ENCODE data around the gene C6orf89. TPM values are rescaled to one million over a fixed set of nuclear protein-coding genes. Genes with fewer than 3 reads are reported as not detected.

The C6orf89 gene
- total RNA-seq, 1 donor, result 25.8 TPM

- Histone ChIP-seq H3K9me3 (ENCODE audit: low read depth, low read length) (no peaks in the 10 kb centered on the region), H3K4me1 (ENCODE audit: insufficient read depth, low read length) (peaks cover under 1% of the 10 kb centered on the region), H3K4me3 (ENCODE audit: low read length) (no peak overlapping the region), H3K27me3 (ENCODE audit: insufficient read depth, low read length) (no peaks in the 10 kb centered on the region)
These were observed 31.9 kb downstream of the C6orf89 start for GRCh38 chr6:36917541-36918193.

GRCh38 chr6:36920049-36920448 is 34.3 kb downstream of the C6orf89 start:
- no peaks in the 10 kb centered on the region for H3K27me3 ChIP-seq (ENCODE audit: insufficient read depth, low read length)
- H3K4me3 ChIP-seq (ENCODE audit: low read length), result no peak overlapping the region
- H3K4me1 ChIP-seq (ENCODE audit: insufficient read depth, low read length), result no peaks in the 10 kb centered on the region
- H3K9me3 ChIP-seq (ENCODE audit: low read depth, low read length), result no peaks in the 10 kb centered on the region

GRCh38 chr6:36920546-36920945 is 34.8 kb downstream of the C6orf89 start:
- Histone ChIP-seq H3K4me1 (ENCODE audit: insufficient read depth, low read length) (no peaks in the 10 kb centered on the region), H3K4me3 (ENCODE audit: low read length) (no peak overlapping the region), H3K9me3 (ENCODE audit: low read depth, low read length) (no peaks in the 10 kb centered on the region), H3K27me3 (ENCODE audit: insufficient read depth, low read length) (no peaks in the 10 kb centered on the region)

GRCh38 chr6:36924131-36924530 is 38.4 kb downstream of the C6orf89 start:
- H3K9me3 ChIP-seq (ENCODE audit: low read depth, low read length), result no peaks in the 10 kb centered on the region
- no peaks in the 10 kb centered on the region for H3K4me1 ChIP-seq (ENCODE audit: insufficient read depth, low read length)
- no peak overlapping the region for H3K4me3 ChIP-seq (ENCODE audit: low read length)
- H3K27me3 ChIP-seq (ENCODE audit: insufficient read depth, low read length), result no peaks in the 10 kb centered on the region

DNA sequence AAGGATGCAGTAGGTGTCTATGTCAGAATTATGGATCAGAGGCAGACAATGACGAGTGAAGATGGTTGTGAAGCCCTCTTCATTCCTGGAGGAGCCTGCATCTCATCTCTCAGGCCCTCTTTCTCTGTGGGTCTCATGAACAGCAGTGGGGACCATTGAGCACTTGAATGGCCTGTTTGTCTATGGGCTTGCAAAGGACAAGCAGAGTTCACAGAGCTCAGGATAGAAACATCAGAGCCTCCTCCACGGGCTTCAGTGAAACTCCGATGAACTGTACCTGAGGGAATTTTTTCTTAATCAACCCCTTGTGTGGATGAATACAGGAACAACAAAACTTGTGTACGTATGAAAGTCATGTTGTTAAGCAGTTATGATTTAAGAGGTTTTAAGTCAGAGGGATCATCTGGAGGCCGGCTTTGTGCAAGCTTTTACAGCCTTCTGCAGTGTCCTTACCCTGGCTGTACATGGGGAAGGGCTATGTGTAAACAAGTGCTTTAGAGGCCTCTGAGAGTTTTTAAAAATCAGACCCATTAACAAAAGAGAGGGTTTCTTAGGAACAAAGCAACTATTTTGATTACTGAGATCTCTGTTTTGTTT is 39.1 kb downstream of the C6orf89 start:
- H3K4me1 ChIP-seq (ENCODE audit: insufficient read depth, low read length), result no peaks in the 10 kb centered on the region
- H3K27me3 ChIP-seq (ENCODE audit: insufficient read depth, low read length), result no peaks in the 10 kb centered on the region
- H3K4me3 ChIP-seq (ENCODE audit: low read length), result no peak overlapping the region
- H3K9me3 ChIP-seq (ENCODE audit: low read depth, low read length), result no peaks in the 10 kb centered on the region

DNA sequence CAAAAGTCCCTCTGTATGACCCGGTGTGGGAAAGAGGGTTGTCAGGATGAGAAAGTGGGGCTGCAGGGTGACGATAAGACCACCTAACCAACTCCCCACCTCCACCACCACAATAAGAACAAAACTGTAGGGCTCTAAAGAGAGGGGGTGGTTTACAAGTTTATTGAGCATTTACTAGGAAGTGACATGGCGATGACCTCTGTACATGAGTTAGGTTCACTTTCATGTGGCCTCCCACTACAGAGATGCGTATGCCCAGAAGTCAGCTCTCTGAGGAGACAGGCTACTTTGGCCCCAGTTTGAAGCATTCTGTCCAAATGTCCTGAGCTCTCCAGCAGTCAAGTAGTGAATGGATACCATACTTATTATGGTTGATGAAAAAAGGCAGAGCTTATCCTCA is 40.1 kb downstream of the C6orf89 start:
- Histone ChIP-seq H3K9me3 (ENCODE audit: low read depth, low read length) (no peaks in the 10 kb centered on the region), H3K27me3 (ENCODE audit: insufficient read depth, low read length) (no peaks in the 10 kb centered on the region), H3K4me3 (ENCODE audit: low read length) (no peak overlapping the region)

DNA sequence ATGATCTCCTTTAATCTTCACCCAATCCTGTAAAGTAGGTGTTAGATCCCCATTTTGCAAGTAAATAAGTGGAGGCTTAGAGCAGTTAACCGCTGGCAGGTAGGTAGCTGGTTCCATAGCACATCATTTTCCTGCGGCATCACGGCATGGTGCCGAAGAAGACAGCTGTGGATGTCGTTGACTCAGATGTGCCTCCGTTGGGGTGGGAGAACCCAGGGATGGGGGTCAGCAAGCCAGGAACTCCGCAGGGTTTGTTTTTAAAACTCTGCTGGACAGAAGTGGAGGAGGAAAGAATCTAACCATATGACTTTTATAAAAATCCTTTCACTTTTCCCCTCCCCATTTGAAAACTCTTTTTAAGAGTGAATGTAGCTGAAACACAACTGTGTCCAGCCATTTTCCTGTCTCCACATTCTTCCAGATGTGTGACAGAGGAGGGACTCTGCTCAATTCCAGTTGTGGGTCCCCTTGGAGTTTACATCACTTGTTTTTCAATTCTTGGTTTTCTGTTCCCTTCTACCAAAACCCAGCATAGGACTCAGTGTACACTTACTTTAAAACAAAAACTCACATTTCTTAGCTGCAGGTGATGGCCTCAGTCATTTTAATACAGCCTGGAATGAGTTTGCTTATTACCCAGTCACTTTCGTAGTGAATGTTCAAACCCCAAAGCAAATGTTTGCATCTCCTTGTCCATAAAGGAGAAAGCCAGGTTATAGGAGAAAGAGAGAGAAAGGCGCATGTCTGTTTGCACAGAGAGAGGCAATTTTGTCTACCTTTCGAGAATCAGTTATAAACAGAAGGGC is 41.2 kb downstream of the C6orf89 start:
- H3K4me1 ChIP-seq (ENCODE audit: insufficient read depth, low read length), result no peaks in the 10 kb centered on the region
- H3K27me3 ChIP-seq (ENCODE audit: insufficient read depth, low read length), result no peaks in the 10 kb centered on the region
- no peak overlapping the region for H3K4me3 ChIP-seq (ENCODE audit: low read length)
- no peaks in the 10 kb centered on the region for H3K9me3 ChIP-seq (ENCODE audit: low read depth, low read length)

More for the DNA sequence above, 40.1 kb downstream of the C6orf89 start:
- H3K4me1 ChIP-seq (ENCODE audit: insufficient read depth, low read length), result no peaks in the 10 kb centered on the region

- Histone ChIP-seq H3K9me3 (ENCODE audit: low read depth, low read length) (no peaks in the 10 kb centered on the region), H3K27me3 (ENCODE audit: insufficient read depth, low read length) (no peaks in the 10 kb centered on the region), H3K4me1 (ENCODE audit: insufficient read depth, low read length) (no peaks in the 10 kb centered on the region), H3K4me3 (ENCODE audit: low read length) (no peak overlapping the region)
These were observed 42.2 kb downstream of the C6orf89 start for GRCh38 chr6:36927691-36928546.

GRCh38 chr6:36928547-36928918 is 42.8 kb downstream of the C6orf89 start:
- no peaks in the 10 kb centered on the region for H3K4me1 ChIP-seq (ENCODE audit: insufficient read depth, low read length)
- H3K4me3 ChIP-seq (ENCODE audit: low read length), result no peak overlapping the region
- H3K27me3 ChIP-seq (ENCODE audit: insufficient read depth, low read length), result no peaks in the 10 kb centered on the region
- no peaks in the 10 kb centered on the region for H3K9me3 ChIP-seq (ENCODE audit: low read depth, low read length)

DNA sequence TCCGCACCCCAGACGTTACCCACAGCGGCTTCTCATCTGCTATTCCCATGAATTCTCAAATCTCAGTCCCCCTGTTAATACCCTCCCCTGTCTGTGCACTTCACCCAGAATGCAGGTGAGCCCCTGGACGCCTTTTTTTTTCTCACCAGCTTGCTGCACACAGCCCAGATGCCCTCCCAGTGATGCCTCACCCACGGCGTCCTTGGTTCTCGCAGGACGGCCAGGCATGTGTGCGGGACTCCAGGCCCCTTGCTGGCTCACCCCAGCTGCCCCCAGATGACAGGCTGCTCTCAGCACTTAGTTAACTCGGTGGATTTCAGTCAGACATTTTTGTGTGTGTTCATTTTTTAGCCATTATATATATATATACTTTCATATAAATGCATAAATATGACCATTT is 43.4 kb downstream of the C6orf89 start:
- Histone ChIP-seq H3K9me3 (ENCODE audit: low read depth, low read length) (no peaks in the 10 kb centered on the region), H3K4me3 (ENCODE audit: low read length) (no peak overlapping the region), H3K4me1 (ENCODE audit: insufficient read depth, low read length) (no peaks in the 10 kb centered on the region), H3K27me3 (ENCODE audit: insufficient read depth, low read length) (no peaks in the 10 kb centered on the region)

- Histone ChIP-seq H3K27me3 (ENCODE audit: insufficient read depth, low read length) (no peaks in the 10 kb centered on the region), H3K4me1 (ENCODE audit: insufficient read depth, low read length) (no peaks in the 10 kb centered on the region), H3K4me3 (ENCODE audit: low read length) (no peak overlapping the region), H3K9me3 (ENCODE audit: low read depth, low read length) (no peaks in the 10 kb centered on the region)
These were observed 43.9 kb downstream of the C6orf89 start for GRCh38 chr6:36929607-36930006.

- no peaks in the 10 kb centered on the region for H3K9me3 ChIP-seq (ENCODE audit: low read depth, low read length)
- H3K27me3 ChIP-seq (ENCODE audit: insufficient read depth, low read length), result no peaks in the 10 kb centered on the region
- no peaks in the 10 kb centered on the region for H3K4me1 ChIP-seq (ENCODE audit: insufficient read depth, low read length)
- no peak overlapping the region for H3K4me3 ChIP-seq (ENCODE audit: low read length)
These were observed 44.7 kb downstream of the C6orf89 start for GRCh38 chr6:36930483-36930882.

- no peaks in the 10 kb centered on the region for H3K27me3 ChIP-seq (ENCODE audit: insufficient read depth, low read length)
- H3K9me3 ChIP-seq (ENCODE audit: low read depth, low read length), result no peaks in the 10 kb centered on the region
- H3K4me1 ChIP-seq (ENCODE audit: insufficient read depth, low read length), result no peaks in the 10 kb centered on the region
- no peak overlapping the region for H3K4me3 ChIP-seq (ENCODE audit: low read length)
These were observed 47.4 kb downstream of the C6orf89 start for GRCh38 chr6:36933102-36933501.

GRCh38 chr6:36933519-36933918 is 47.8 kb downstream of the C6orf89 start:
- no peaks in the 10 kb centered on the region for H3K4me1 ChIP-seq (ENCODE audit: insufficient read depth, low read length)
- no peaks in the 10 kb centered on the region for H3K9me3 ChIP-seq (ENCODE audit: low read depth, low read length)
- no peaks in the 10 kb centered on the region for H3K27me3 ChIP-seq (ENCODE audit: insufficient read depth, low read length)
- H3K4me3 ChIP-seq (ENCODE audit: low read length), result no peak overlapping the region

DNA sequence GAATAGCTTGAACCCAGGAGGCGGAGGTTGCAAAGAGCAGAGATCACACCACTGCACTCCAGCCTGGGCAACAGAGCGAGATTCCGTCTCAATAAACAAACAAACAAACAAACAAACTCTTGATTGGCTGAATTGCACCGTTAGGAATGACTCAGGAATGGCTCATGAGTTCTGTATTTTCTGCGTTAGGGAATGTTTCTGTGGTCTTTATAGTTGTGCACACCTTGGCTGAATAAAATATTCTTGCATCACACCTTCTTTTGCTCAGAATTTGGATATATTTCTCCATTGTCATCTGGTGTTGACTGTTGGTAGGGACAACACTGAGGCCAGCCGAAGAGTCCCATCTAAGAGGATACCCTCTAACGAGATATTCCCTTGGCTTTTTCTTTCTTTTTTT is 49.1 kb downstream of the C6orf89 start:
- Histone ChIP-seq H3K4me1 (ENCODE audit: insufficient read depth, low read length) (no peaks in the 10 kb centered on the region), H3K4me3 (ENCODE audit: low read length) (no peak overlapping the region), H3K27me3 (ENCODE audit: insufficient read depth, low read length) (no peaks in the 10 kb centered on the region), H3K9me3 (ENCODE audit: low read depth, low read length) (no peaks in the 10 kb centered on the region)

All from mononuclear cell (primary cell).